ENCODE results near the gene RASSF5. TPM values are rescaled to one million over a fixed set of nuclear protein-coding genes. Genes with fewer than 3 reads are reported as not detected.
A peak's percentile ranks its signal among the peaks of the same experiment; 100 is the strongest.

The RASSF5 gene
- total RNA-seq, 1 experiment from 2014 or later: 2.1 TPM

DNA sequence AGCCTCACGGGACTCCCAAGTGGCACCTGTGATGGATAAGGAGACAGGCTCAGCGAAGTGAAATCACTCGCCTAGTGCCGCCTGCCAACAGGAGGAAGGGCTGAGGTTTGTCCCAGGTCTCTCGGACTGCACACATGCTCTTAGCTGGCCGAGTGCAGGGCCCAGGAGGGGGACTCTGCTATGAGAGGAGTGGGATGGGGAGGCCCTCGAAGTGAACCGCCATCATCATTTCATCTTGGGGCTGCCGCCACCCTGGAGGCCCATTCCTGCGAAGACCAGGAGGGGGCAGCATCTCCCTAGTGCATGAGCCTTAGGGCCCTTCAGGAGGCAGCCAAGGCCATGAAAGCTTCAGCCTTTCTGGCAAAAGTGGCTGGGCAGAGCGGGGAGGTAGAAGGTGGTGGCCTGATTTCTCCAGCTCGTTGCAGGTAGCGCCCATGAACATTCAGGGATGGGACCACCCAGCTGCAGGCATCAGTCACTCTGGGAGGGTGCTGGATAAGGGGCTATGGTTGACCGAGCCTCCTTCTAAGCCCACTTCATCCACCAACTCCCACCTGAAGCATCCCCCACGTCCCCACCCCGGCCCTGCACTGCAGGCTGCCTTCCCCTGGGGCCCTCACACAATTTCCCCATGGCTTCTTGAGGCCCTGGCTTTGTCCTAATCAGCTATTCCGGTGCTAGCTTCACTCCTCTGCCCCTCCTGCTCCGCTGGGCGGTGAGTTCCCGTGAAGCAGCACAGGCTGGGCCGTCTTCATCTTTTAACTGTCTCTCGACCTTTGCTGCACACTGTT, 17.2 kb upstream of the RASSF5 start:
- TF ChIP-seq, protein P1, sequence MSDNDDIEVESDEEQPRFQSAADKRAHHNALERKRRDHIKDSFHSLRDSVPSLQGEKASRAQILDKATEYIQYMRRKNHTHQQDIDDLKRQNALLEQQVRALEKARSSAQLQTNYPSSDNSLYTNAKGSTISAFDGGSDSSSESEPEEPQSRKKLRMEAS (CRISPR knock-in tag; IDR thresholded peaks at IDR 0.05): 0 out of 2 replicates have a peak, but pooled peaks have one; percentile 30
- TF ChIP-seq ZNF263 (CRISPR knock-in tag; IDR thresholded peaks at IDR 0.05; ENCODE audit: low read depth) (no peak), TEAD4 (CRISPR knock-in tag; IDR thresholded peaks at IDR 0.05) (no peak), CREB1 (CRISPR knock-in tag; IDR thresholded peaks at IDR 0.05) (no peak), ZNF317 (CRISPR knock-in tag; IDR thresholded peaks at IDR 0.05; ENCODE audit: borderline replicate concordance, low read depth) (no peak), NFATC4 (CRISPR knock-in tag; IDR thresholded peaks at IDR 0.05) (no peak), ZNF121 (CRISPR knock-in tag; IDR thresholded peaks at IDR 0.05) (no peak)
- TF ChIP-seq, protein P2, sequence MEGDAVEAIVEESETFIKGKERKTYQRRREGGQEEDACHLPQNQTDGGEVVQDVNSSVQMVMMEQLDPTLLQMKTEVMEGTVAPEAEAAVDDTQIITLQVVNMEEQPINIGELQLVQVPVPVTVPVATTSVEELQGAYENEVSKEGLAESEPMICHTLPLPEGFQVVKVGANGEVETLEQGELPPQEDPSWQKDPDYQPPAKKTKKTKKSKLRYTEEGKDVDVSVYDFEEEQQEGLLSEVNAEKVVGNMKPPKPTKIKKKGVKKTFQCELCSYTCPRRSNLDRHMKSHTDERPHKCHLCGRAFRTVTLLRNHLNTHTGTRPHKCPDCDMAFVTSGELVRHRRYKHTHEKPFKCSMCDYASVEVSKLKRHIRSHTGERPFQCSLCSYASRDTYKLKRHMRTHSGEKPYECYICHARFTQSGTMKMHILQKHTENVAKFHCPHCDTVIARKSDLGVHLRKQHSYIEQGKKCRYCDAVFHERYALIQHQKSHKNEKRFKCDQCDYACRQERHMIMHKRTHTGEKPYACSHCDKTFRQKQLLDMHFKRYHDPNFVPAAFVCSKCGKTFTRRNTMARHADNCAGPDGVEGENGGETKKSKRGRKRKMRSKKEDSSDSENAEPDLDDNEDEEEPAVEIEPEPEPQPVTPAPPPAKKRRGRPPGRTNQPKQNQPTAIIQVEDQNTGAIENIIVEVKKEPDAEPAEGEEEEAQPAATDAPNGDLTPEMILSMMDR (IDR thresholded peaks at IDR 0.05): peak; percentile 94
- TF ChIP-seq, protein P3, sequence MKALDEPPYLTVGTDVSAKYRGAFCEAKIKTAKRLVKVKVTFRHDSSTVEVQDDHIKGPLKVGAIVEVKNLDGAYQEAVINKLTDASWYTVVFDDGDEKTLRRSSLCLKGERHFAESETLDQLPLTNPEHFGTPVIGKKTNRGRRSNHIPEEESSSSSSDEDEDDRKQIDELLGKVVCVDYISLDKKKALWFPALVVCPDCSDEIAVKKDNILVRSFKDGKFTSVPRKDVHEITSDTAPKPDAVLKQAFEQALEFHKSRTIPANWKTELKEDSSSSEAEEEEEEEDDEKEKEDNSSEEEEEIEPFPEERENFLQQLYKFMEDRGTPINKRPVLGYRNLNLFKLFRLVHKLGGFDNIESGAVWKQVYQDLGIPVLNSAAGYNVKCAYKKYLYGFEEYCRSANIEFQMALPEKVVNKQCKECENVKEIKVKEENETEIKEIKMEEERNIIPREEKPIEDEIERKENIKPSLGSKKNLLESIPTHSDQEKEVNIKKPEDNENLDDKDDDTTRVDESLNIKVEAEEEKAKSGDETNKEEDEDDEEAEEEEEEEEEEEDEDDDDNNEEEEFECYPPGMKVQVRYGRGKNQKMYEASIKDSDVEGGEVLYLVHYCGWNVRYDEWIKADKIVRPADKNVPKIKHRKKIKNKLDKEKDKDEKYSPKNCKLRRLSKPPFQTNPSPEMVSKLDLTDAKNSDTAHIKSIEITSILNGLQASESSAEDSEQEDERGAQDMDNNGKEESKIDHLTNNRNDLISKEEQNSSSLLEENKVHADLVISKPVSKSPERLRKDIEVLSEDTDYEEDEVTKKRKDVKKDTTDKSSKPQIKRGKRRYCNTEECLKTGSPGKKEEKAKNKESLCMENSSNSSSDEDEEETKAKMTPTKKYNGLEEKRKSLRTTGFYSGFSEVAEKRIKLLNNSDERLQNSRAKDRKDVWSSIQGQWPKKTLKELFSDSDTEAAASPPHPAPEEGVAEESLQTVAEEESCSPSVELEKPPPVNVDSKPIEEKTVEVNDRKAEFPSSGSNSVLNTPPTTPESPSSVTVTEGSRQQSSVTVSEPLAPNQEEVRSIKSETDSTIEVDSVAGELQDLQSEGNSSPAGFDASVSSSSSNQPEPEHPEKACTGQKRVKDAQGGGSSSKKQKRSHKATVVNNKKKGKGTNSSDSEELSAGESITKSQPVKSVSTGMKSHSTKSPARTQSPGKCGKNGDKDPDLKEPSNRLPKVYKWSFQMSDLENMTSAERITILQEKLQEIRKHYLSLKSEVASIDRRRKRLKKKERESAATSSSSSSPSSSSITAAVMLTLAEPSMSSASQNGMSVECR (CRISPR knock-in tag; IDR thresholded peaks at IDR 0.05; ENCODE audit: borderline replicate concordance): no peak
- Mint-ChIP-seq H3K27me3 (ENCODE audit: low read depth) (no peaks in the 10 kb centered on the region), H3K9me3 (no peaks in the 10 kb centered on the region), H3K4me1 (no peaks in the 10 kb centered on the region), H3K27ac (no peak overlapping the region), H3K4me3 (no peak overlapping the region), H3K36me3 (no peaks in the 10 kb centered on the region)
- ATAC-seq (peak; percentile 95), DNase-seq (ENCODE audit: low spot score) (peak; percentile 91)
- ChIA-PET POLR2A (interaction anchor here (0.7 to 1.3 kb wide), 2 partner anchors 16 to 95 kb away, joined by 3 read pairs; no protein-coding TSS in a partner anchor), CTCF (interaction anchor here (0.5 to 5.1 kb wide), 43 partner anchors 9 to 697 kb away, joined by 3 to 126 read pairs (median 6); partner anchors contain the start of genes EIF2D, IKBKE and RASSF5)

DNA sequence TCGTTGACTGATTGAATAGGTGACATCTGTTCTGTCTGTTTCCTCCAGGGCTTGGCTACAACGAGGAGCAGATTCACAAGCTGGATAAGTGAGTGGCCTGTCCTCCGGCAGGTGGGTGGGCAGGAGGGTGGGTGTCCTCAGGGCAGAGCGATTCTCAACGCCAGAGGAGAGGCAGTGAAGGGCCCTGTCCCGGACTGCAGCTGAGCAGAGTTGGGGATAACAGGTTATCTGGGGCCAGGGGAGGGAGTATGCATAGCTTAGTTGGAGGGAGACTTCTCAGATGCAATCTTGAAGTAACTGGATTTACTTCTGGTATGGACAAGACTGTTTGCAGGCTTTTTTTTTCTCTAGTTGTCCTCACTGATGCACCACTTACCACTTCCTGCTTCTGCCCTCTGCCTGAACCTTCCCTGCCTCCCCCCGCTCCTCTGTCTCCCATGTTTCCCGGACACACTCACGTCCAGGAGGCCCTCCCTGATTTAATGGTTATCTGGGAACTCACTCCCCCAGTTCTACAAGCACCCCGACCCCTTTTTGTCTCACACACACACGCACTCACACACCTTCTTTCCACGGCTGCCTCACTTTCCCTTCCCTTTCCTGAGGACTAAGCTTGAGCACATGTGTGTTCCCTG, 16.4 kb upstream of the RASSF5 start:
- no peak overlapping the region for H3K27ac Mint-ChIP-seq
- H3K9me3 Mint-ChIP-seq: no peaks in the 10 kb centered on the region
- H3K4me1 Mint-ChIP-seq: no peaks in the 10 kb centered on the region
- TF ChIP-seq, protein P4, sequence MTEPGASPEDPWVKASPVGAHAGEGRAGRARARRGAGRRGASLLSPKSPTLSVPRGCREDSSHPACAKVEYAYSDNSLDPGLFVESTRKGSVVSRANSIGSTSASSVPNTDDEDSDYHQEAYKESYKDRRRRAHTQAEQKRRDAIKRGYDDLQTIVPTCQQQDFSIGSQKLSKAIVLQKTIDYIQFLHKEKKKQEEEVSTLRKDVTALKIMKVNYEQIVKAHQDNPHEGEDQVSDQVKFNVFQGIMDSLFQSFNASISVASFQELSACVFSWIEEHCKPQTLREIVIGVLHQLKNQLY (CRISPR knock-in tag; IDR thresholded peaks at IDR 0.05): no peak
- TF ChIP-seq PRRX2 (CRISPR knock-in tag; IDR thresholded peaks at IDR 0.05): no peak
- TF ChIP-seq, protein P5, sequence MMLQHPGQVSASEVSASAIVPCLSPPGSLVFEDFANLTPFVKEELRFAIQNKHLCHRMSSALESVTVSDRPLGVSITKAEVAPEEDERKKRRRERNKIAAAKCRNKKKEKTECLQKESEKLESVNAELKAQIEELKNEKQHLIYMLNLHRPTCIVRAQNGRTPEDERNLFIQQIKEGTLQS (CRISPR knock-in tag; conservative IDR thresholded peaks at IDR 0.05): no peak
- TF ChIP-seq OVOL2 (CRISPR knock-in tag; IDR thresholded peaks at IDR 0.05; ENCODE audit: borderline replicate concordance): no peak
- no peak overlapping the region for H3K4me3 Mint-ChIP-seq
- ATAC-seq: no peak
- ChIA-PET POLR2A (no interaction called here), CTCF (interaction anchor here (0.5 to 5.1 kb wide), 43 partner anchors 10 to 696 kb away, joined by 3 to 126 read pairs (median 6); partner anchors contain the start of genes EIF2D, IKBKE and RASSF5)
- H3K27me3 Mint-ChIP-seq (ENCODE audit: low read depth): no peaks in the 10 kb centered on the region
- no peaks in the 10 kb centered on the region for H3K36me3 Mint-ChIP-seq
- DNase-seq (ENCODE audit: low spot score): no peak

All from WTC11 (cell line).